SK-N-SH treated with all-trans-retinoic acid at 6 μM for 48 hours (cell line): ENCODE results near the gene CDKN1B.
"Not testable (repeated sequence)": the region's sequence is repeated elsewhere in the genome, so short reads cannot be mapped to it uniquely, and the experiment has no call there.

ENCODE experiments used
- ATAC-seq: fragments of 200-7000 bp; cut with Tn5 transposase; 3 replicates; pipeline ENCODE4 v1.9.1; 2020; ENCODE audit warnings: mild to moderate bottlenecking, moderate library complexity
- BACH2 ChIP-seq: fragments of 250-450 bp; sonication (Bioruptor Pico); IDR thresholded peaks from 2 replicates; pipeline ENCODE4 v1.9.0; 2021; ENCODE audit warnings: mild to moderate bottlenecking, borderline replicate concordance
- CREB5 ChIP-seq: fragments of 250-450 bp; sonication (Bioruptor Pico); IDR thresholded peaks from 2 replicates; pipeline ENCODE4 v1.5.1; 2020; ENCODE audit warnings: low read depth, mild to moderate bottlenecking, moderate library complexity
- CSDC2 ChIP-seq: fragments of 250-450 bp; sonication (Bioruptor Pico); IDR thresholded peaks from 2 replicates; pipeline ENCODE4 v1.5.0; 2020; ENCODE audit warnings: mild to moderate bottlenecking, moderate library complexity
- ESRRG ChIP-seq: fragments of 250-450 bp; sonication (Bioruptor Pico); IDR thresholded peaks from 2 replicates; pipeline ENCODE4 v1.6.1; 2021; ENCODE audit warnings: mild to moderate bottlenecking
- GLIS3 ChIP-seq: fragments of 250-450 bp; sonication (Bioruptor Pico); IDR thresholded peaks from 2 replicates; pipeline ENCODE4 v1.5.0; 2020; ENCODE audit warnings: mild to moderate bottlenecking, moderate library complexity
- ISL1 ChIP-seq: fragments of 250-450 bp; sonication (Bioruptor Pico); IDR thresholded peaks from 2 replicates; pipeline ENCODE4 v2.1.2; 2022; ENCODE audit warnings: mild to moderate bottlenecking, moderate library complexity
- OSR1 ChIP-seq: fragments of 250-450 bp; sonication (Bioruptor Pico); IDR thresholded peaks from 2 replicates; pipeline ENCODE4 v1.8.0; 2022; ENCODE audit warnings: moderate library complexity, mild to moderate bottlenecking, inconsistent platforms
- POU6F1 ChIP-seq: fragments of 250-450 bp; sonication (Bioruptor Pico); IDR thresholded peaks from 2 replicates; pipeline ENCODE4 v1.8.0; 2021; ENCODE audit warnings: low read depth, mild to moderate bottlenecking, moderate library complexity, borderline replicate concordance
- RARB ChIP-seq: fragments of 250-450 bp; sonication (Bioruptor Pico); IDR thresholded peaks from 2 replicates; pipeline ENCODE4 v1.8.0; 2021; ENCODE audit warnings: mild to moderate bottlenecking, moderate library complexity
- TCF4 ChIP-seq: fragments of 250-450 bp; sonication (Bioruptor Pico); IDR thresholded peaks from 2 replicates; pipeline ENCODE4 v1.8.0; 2021; ENCODE audit warnings: mild to moderate bottlenecking, moderate library complexity, borderline replicate concordance
- TOX ChIP-seq: fragments of 250-450 bp; sonication (Bioruptor Pico); IDR thresholded peaks from 2 replicates; pipeline ENCODE4 v1.8.0; 2021; ENCODE audit warnings: mild to moderate bottlenecking, moderate library complexity, borderline replicate concordance
- TSHZ2 ChIP-seq: fragments of 250-450 bp; sonication (Bioruptor Pico); IDR thresholded peaks from 2 replicates; pipeline ENCODE4 v1.5.0; 2020; ENCODE audit warnings: mild to moderate bottlenecking, moderate library complexity
- ZC3H10 ChIP-seq: fragments of 250-450 bp; sonication (Bioruptor Pico); IDR thresholded peaks from 2 replicates; pipeline ENCODE4 v1.5.1; 2021; ENCODE audit warnings: mild to moderate bottlenecking, moderate library complexity
- ZFP3 ChIP-seq: fragments of 250-450 bp; sonication (Bioruptor Pico); IDR thresholded peaks from 2 replicates; pipeline ENCODE4 v1.5.0; 2020; ENCODE audit warnings: mild to moderate bottlenecking, moderate library complexity
- ZFP30 ChIP-seq: fragments of 450-650 bp; formaldehyde crosslinking; IDR thresholded peaks from 2 replicates; pipeline ENCODE4 v1.5.0; 2022; ENCODE audit warnings: mild to moderate bottlenecking, moderate library complexity
- ZNF70 ChIP-seq: fragments of 450-650 bp; formaldehyde crosslinking; IDR thresholded peaks from 2 replicates; pipeline ENCODE4 v1.5.0; 2020; ENCODE audit warnings: mild to moderate bottlenecking, moderate library complexity
- ZNF8 ChIP-seq: fragments of 450-650 bp; formaldehyde crosslinking; IDR thresholded peaks from 2 replicates; pipeline ENCODE4 v1.5.0; 2020; ENCODE audit warnings: mild to moderate bottlenecking, moderate library complexity

CDKN1B gene

GRCh38 chr12:12736759-12737676 is 19.9 kb downstream of the CDKN1B start:
- ATAC-seq, result peak; percentile 80
- TF ChIP-seq ZNF70 (CRISPR knock-in tag) (0 out of 2 replicates have a peak, but pooled peaks have one; percentile 50), POU6F1 (CRISPR knock-in tag) (no peak), ZNF8 (no peak), ZFP30 (no peak)
- TF ChIP-seq, all 23 proteins: peak for 1

GRCh38 chr12:12738152-12738551 is 21.0 kb downstream of the CDKN1B start:
- not testable (repeated sequence) for ATAC-seq

- peak; percentile 60 for ATAC-seq
- TF ChIP-seq ISL1 (CRISPR knock-in tag) (no peak), ZNF70 (CRISPR knock-in tag) (no peak), TCF4 (CRISPR knock-in tag) (no peak), TSHZ2 (no peak), TOX (no peak), ZC3H10 (CRISPR knock-in tag) (no peak), CSDC2 (no peak), ESRRG (no peak), GLIS3 (CRISPR knock-in tag) (no peak)
These were observed 24.5 kb downstream of the CDKN1B start for GRCh38 chr12:12741660-12742059.

GRCh38 chr12:12744546-12745305 is 27.6 kb downstream of the CDKN1B start:
- no peak for TF ChIP-seq ZFP3 (CRISPR knock-in tag)
- no peak for TF ChIP-seq OSR1
- TF ChIP-seq TCF4 (CRISPR knock-in tag), result no peak
- no peak for TF ChIP-seq ZNF70 (CRISPR knock-in tag)
- no peak for TF ChIP-seq ESRRG
- TF ChIP-seq, all 23 proteins: peak for 0
- no peak for ATAC-seq

GRCh38 chr12:12745576-12746211 is 28.5 kb downstream of the CDKN1B start:
- ATAC-seq, result no peak

More at GRCh38 chr12:12745576-12746211, 28.5 kb downstream of the CDKN1B start:
- no peak for TF ChIP-seq CREB5
- TF ChIP-seq OSR1, result no peak
- no peak for TF ChIP-seq ESRRG
- no peak for TF ChIP-seq POU6F1 (CRISPR knock-in tag)
- TF ChIP-seq ZC3H10 (CRISPR knock-in tag), result no peak
- no peak for TF ChIP-seq ZFP3 (CRISPR knock-in tag)
- TF ChIP-seq ZNF8, result no peak
- no peak for TF ChIP-seq RARB (CRISPR knock-in tag)
- TF ChIP-seq TOX, result no peak
- no peak for TF ChIP-seq BACH2 (CRISPR knock-in tag)
